C4-2B (cell line): ENCODE measurements around the gene PXYLP1.
A peak's percentile ranks its signal among the peaks of the same experiment; 100 is the strongest.

Experiments
- H3K27ac ChIP-seq: fragments of 450-650 bp; 2 replicates; pipeline ENCODE4 v1.5.1; 2017
- CTCF ChIP-seq: fragments of 450-650 bp; conservative IDR thresholded peaks from 2 replicates; pipeline ENCODE4 v1.5.1; 2017; ENCODE audit warnings: mild to moderate bottlenecking
- ZFX ChIP-seq: fragments of 450-650 bp; IDR thresholded peaks from 2 replicates; pipeline ENCODE4 v1.6.1; 2017

The PXYLP1 gene

GRCh38 chr3:141272906-141273662 is 41.5 kb downstream of the PXYLP1 start:
- H3K27ac ChIP-seq: no peak overlapping the region
- TF ChIP-seq ZFX: no peak
- TF ChIP-seq CTCF: no peak

- H3K27ac ChIP-seq: peak overlapping the region; percentile 11; the same call in 1 of the 2 replicates
- TF ChIP-seq ZFX (no peak), CTCF (no peak)
These were observed 42.2 kb downstream of the PXYLP1 start for GRCh38 chr3:141273700-141274410.

GRCh38 chr3:141274411-141275031 is 42.9 kb downstream of the PXYLP1 start:
- no peak for TF ChIP-seq CTCF
- no peak for TF ChIP-seq ZFX
- H3K27ac ChIP-seq: peak overlapping the region; percentile 11; the same call in 1 of the 2 replicates

- no peak for TF ChIP-seq ZFX
- no peak for TF ChIP-seq CTCF
- H3K27ac ChIP-seq: peak overlapping the region; percentile 11; the same call in 1 of the 2 replicates
These were observed 43.4 kb downstream of the PXYLP1 start for GRCh38 chr3:141275032-141275422.

GRCh38 chr3:141275511-141275910 is 43.9 kb downstream of the PXYLP1 start:
- no peak for TF ChIP-seq ZFX
- no peak for TF ChIP-seq CTCF
- H3K27ac ChIP-seq: peak overlapping the region; percentile 11; the same call in 1 of the 2 replicates

- H3K27ac ChIP-seq: no peak overlapping the region
- TF ChIP-seq ZFX: no peak
- peak; percentile 58 for TF ChIP-seq CTCF
These were observed 44.3 kb downstream of the PXYLP1 start for GRCh38 chr3:141275973-141276372.

GRCh38 chr3:141276398-141276797 is 44.8 kb downstream of the PXYLP1 start:
- no peak overlapping the region for H3K27ac ChIP-seq
- no peak for TF ChIP-seq ZFX
- TF ChIP-seq CTCF: no peak
